Measurements from ENCODE around the gene CALML3. TPM values are rescaled to one million over a fixed set of nuclear protein-coding genes. Genes with fewer than 3 reads are reported as not detected.

CALML3 gene
- polyA plus RNA-seq, 12 donors = 0.18 to 0.50 (median 0.33) TPM; not detected in 2

- no peak for DNase-seq
Observed at GRCh38 chr10:5538892-5539651, 14.3 kb downstream of the CALML3 start.

GRCh38 chr10:5540080-5540479, 15.3 kb downstream of the CALML3 start:
- DNase-seq = no peak

DNA sequence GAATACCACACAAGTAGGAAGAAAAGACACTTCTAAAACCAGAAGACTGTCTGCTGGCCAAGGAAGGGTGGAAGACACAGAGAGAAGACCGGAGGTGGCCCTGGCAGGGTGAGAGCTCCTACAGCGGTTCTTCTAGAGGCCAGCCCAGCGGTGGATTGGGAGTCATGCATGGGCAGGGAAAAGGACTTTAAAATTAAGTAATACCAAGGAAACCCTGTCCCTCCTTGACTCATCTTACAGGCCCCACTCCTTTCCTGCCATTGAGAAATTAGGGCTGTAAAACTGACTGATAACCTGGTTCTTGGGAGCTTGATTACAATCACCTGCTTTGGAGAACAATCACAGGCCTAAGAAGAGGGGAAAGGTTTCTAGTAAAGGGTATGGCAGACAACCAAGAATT, 16.1 kb downstream of the CALML3 start:
- DNase-seq = no peak

DNA sequence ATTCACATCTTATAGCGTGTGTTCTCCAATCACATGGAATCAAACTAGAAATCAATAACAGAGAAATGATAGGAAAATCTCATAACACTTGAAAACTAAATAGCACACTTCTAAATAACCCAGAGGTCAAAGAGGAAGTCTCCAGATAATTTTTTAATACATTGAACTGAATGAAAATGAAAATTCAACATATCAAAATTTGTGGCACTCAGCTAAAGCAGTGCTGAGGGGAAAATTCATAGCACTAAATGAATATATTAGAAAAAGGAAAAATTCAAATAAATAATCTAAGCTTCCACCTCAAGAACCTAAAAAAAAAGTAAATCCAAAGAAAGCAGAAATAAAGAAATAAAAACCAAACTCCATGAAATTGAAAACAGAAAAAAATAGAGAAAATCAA, 17.3 kb downstream of the CALML3 start:
- DNase-seq = no peak

- DNase-seq = no peak
Observed at GRCh38 chr10:5543623-5544022, 18.9 kb downstream of the CALML3 start.

- no peak for DNase-seq
Observed at GRCh38 chr10:5544216-5544805, 19.6 kb downstream of the CALML3 start.

DNA sequence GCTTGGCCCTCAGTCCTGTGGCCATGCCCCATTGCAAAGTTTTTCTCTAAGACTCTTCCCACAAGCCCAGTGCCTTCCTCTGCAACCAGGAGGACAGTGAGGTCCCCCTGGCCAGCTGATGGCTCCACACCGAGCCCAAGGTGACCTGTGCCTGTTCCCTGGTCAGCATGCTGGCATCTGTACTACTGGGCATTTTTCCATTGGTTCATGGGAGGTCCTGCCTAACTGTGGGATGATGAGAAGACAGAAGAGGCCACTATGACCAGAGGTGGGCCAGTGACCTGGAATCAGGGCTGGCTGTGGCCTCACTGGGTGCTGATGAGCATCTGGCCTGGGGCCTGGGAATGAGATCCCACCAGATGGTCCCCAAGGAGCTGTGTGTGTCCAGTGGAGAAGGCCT, 20.2 kb downstream of the CALML3 start:
- no peak for DNase-seq

DNA sequence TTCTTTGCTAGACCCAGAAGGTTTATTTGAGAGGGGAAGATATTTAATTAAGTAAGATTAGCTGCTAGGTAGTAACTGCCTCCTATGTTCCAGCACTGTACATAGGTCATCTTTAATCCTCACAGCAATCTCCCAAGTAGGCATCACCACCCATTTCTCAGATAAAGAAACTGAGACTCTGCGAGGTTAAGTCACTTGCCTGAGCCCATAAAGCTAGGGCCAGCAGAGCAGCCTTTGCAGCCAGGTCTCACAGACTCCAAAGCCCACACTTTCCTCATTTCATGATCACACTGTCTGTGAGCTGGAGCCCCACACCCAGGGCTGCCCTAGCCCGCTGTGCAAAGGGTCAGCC, 20.6 kb downstream of the CALML3 start:
- no peak for DNase-seq

DNA sequence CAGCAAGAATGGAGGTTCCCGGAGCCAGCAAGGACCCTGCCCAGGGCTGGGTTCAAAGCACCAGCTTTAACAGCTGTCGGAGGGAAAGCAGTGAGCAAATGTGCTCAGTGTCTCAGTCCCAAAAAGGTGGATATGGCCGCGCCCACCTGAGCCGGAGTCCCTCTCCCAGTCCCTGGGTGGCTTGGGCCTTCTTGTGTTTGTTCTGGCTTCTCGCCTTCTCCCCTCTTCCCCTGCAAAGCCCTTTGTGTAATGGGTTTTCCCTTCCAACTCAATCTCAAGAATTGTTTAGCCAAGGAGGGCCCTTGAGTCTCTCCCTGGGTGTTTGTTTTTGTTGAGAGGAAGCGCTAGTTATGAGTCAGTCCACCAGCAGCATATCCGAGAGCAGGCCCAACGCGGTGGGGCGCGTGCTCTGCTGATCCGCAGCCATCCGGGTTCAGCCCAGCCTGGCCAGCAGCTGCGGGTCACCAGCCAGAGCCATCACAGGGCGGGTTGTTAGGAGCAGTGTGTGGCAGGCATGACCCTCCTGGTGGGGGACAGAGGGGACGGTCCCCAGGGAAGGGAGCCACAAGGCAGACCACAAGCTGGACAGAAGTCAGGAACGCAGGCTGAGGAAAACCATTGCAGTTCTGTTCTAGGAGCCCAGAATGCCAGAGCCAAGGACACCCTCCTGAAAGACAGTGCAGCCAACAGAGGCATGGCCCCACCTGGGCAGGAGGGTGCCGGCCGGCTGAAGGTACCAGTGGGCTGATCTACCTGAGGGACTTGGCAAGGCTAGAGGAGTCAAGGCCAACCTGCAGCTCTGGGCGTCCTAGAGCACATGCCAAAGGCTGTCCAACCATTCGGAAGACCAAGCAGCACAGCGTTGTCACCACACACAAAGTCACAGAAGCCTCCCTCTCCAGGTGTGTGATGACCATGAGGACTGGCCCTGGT, 21.3 kb downstream of the CALML3 start:
- no peak for DNase-seq

DNA sequence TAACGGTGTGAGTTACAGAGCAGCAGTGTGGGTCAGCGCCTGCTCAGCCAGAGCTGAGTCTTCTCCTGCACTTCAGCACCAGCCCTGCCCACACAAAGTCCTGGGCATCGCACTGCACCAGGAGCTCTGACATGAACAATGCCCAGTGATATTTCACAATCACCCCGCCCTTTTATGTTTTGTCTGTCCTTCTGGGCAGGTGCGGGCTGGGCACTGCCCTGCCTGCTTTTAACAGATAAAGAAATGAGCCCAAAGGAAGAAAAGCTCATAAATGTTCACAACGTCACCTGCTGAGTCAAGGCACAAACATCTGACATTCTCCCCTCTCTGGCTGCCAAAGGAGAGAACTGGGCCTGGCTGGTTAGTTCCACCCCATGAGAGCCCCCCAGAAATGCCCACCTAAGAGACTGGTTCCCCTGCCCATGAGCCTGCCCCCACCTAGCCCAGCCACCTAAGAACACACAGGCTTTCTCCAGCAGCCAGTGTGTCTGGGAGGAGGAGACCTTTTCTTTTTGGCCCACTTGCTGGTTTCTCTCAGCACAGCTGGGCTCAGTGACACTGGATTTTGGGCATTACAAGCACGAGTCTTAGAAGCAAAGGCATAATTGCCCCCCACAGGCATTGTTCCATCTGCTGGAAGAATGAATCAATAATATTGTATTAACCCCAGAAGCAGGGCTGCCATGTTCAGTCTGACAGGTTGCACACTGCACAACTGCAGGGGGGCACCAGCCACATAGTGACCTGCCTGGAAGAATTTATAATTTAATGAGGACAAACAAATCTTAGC, 22.3 kb downstream of the CALML3 start:
- DNase-seq = no peak

DNA sequence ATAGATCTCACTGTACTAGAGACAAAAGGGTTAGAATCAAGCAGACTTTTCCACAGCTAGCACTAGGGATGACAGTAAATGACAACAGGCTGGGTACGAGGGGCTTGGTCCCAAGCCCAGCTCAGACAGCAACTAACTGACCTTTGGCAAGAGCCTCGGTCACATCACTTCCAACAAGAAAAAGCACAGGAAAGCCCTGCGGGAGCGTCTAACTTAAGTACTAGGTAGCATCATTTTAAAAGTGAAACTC, 22.8 kb downstream of the CALML3 start:
- DNase-seq = no peak

- DNase-seq = no peak
Observed at GRCh38 chr10:5547931-5548660, 23.3 kb downstream of the CALML3 start.

- DNase-seq = no peak
Observed at GRCh38 chr10:5549462-5550249, 24.9 kb downstream of the CALML3 start.

DNA sequence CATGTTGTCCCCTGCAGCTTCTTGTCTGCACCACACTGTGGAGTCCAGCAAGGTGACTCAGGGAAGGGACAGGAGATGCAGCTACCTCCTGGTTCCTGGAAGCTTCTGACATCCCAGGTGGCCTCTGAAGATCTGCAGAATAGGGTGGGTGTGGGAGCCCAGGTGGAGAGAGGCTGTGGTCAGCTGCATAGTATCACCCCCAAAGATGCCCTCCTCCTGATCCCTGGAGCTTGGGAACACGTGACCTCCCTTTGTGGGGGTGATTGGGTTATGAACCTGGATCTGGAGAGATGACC, 25.4 kb downstream of the CALML3 start:
- no peak for DNase-seq

DNA sequence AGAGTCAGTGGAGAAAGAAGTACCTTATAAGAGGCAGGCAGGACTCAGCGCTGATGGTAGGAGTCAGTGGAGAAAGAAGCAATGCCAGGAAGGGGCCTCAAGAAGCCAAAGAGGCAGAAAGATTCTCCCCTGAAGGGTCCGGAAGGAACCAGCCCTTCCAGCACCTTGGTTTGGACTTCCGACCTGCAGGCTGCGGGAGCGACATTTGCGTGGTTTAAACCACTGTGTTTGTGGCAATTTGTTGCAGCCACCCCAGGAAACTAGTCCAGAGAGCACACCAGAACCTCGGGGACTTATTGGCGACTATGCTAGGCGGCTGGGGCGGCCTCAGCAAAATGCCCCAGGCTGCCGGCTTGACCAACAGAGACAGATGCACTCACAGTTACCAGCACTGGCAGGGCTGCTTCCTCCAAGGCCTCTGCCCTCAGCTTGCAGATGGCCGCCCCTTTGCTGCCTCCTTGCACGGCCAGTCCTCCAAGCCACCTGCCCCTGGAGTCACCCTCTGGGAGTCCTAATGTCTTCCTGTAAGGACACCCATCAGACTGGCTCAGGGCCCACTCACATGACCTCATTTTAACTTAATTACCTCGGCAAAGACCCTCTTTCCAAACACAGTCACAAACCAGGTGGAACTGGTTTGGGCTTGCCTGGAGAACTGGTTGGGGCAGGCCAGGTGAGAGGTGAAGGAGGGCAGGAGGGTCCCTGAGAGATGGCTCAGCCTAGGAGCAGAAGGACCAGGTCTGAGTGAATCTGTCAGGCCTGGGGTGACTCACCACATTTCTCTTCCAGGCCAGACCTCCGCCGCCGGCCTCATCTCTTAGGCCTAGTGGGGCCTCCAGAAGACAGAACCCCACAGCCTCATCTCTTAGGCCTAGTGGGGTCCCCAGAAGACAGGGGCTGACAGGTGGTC, 26.1 kb downstream of the CALML3 start:
- no peak for DNase-seq

DNA sequence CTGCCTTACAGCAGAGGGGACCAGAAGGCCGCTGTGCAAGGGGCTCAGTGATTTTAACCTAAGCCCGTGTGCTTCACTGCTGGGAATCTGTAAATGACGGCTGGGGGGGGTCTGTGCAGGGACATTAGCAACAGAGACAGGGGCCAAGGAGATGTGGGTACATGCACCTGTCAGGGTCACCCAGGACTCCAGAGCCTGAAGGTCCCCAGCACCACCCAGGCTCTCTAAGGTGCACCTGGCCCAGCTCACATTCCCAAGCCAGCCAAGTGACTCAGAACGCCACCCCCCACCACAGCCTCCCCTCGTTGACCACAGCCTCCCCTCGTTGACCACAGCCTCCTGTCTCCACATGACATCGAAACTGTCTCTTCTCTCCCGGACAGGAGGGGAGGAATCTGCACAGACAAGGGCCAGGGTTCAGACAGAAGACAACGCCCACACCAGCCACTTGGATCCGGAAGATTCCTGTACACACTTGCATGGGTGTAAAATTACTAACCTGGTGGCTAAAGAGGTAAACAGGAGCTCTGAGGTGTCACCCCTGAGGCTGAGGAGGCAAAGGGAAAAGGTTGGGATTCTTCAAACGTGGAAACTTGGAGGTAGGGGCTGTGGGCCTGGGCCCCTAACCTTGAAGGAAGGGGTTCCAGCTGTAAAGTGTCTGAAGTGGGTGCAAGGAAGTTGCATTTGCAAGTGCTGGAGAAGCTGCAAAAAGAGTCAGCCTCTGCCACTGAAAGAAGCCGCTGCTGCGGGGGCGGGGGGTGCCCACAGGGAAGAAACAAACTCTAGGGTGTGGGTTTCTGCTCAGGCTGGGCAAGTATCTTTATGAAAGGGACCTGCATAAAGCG, 27.0 kb downstream of the CALML3 start:
- DNase-seq = no peak

GRCh38 chr10:5552376-5553321, 27.9 kb downstream of the CALML3 start:
- DNase-seq = no peak
